WTC11 (cell line): ENCODE measurements around the gene SPATS2.

Source experiments
- ZBTB43 ChIP-seq: sonication (generic); formaldehyde crosslinking; IDR thresholded peaks from 2 replicates; pipeline ENCODE4 v1.8.1; 2023; ENCODE audit warnings: mild to moderate bottlenecking, missing genetic modification reagents
- TF ChIP-seq, protein P1 (sequence below): sonication (generic); formaldehyde crosslinking; IDR thresholded peaks from 2 replicates; pipeline ENCODE4 v1.8.0; 2022; ENCODE audit warnings: mild to moderate bottlenecking, missing genetic modification reagents
- TF ChIP-seq, protein P2 (sequence below): fragments of 200-600 bp; IDR thresholded peaks from 2 replicates; pipeline ENCODE4 v1.8.0; 2022; ENCODE audit warnings: antibody characterized with exemption

DNA sequence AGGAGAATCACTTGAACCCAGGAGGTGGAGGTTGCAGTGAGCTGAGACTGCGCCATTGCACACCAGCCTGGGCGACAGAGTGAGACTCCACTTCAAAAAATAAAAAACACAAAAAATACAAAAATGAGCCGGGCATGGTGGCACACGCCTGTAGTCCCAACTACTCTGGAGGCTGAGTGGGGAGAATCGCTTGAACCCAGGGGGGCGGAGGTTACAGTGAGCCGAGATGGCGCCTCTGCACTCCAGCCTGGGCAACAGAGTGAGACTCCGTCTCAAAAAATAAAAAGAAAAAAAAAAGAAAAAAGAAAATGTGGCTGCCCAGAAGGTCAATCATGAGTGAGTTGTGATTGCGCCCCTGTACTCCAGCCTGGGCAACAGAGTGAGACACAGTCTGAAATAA lies 11.3 kb upstream of the SPATS2 start:
- TF ChIP-seq, protein P1, sequence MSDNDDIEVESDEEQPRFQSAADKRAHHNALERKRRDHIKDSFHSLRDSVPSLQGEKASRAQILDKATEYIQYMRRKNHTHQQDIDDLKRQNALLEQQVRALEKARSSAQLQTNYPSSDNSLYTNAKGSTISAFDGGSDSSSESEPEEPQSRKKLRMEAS (CRISPR knock-in tag) = no peak
- TF ChIP-seq, protein P2, sequence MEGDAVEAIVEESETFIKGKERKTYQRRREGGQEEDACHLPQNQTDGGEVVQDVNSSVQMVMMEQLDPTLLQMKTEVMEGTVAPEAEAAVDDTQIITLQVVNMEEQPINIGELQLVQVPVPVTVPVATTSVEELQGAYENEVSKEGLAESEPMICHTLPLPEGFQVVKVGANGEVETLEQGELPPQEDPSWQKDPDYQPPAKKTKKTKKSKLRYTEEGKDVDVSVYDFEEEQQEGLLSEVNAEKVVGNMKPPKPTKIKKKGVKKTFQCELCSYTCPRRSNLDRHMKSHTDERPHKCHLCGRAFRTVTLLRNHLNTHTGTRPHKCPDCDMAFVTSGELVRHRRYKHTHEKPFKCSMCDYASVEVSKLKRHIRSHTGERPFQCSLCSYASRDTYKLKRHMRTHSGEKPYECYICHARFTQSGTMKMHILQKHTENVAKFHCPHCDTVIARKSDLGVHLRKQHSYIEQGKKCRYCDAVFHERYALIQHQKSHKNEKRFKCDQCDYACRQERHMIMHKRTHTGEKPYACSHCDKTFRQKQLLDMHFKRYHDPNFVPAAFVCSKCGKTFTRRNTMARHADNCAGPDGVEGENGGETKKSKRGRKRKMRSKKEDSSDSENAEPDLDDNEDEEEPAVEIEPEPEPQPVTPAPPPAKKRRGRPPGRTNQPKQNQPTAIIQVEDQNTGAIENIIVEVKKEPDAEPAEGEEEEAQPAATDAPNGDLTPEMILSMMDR = no peak
- no peak for TF ChIP-seq ZBTB43 (CRISPR knock-in tag)
